Myocyte (in vitro differentiated cells): Measurements from ENCODE around the gene TBCC. TPM values are rescaled to one million over a fixed set of nuclear protein-coding genes. Genes with fewer than 3 reads are reported as not detected.
A peak's percentile ranks its signal among the peaks of the same experiment; 100 is the strongest.

ENCODE experiments used
- DNase-seq: peaks from one replicate; pipeline ENCODE4 v3.0.0-alpha.2; 2012; ENCODE audit warnings: low read depth
- total RNA-seq: library from RNA; depleted of rRNA; stranded (reverse); fragments of >200 nt; gene quantifications from 2 replicates; pipeline ENCODE4 v1.2.3, GENCODE V29; 2014

Gene TBCC
- total RNA-seq, 1 donor from 2014 or later: 45.2 TPM

GRCh38 chr6:42771741-42772100 lies 25.8 kb upstream of the TBCC start:
- no peak for DNase-seq

DNA sequence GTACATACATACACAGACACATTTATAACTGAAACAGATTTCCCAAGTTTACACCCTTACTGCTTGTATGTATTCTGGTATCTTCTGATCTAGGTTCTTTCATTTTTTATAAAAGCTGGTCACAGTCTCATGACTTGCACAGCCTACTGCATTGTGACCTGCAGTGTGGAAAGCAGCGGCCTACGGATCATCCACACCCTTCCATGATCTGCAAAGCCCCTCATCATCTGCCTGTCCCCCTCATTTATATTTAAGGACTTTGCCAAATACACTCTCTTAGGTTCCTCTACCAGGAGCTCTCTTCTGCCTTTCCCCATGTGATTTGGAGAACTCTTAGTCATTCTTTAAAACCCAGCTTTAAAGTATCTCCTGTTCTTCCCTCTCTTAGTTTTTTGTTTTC lies 23.9 kb upstream of the TBCC start:
- DNase-seq: no peak

- DNase-seq: no peak
Observed at GRCh38 chr6:42769051-42769450, 23.1 kb upstream of the TBCC start.

DNA sequence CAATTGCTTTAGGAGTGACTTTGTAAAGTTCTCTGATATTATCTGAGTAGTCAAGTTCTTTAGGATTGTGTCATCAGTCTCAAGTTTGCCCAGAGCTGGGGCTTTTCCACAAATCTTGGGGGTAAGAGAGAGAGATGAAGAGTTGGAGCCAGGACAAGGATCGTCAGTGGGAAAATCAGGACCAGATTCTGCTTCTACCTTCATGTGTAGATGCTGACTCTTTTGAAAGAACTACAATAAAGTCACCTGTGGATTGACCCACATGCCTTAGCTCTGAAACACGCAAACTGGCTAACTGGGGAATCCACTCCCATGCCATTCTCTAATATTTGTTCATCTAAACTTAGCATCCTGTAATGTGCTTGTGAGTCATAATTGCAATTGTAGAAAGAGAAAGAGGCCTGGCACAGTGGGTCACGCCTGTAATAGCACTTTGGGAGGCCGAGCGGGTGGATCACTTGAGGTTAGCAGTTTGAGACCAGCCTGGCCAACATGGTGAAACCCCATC lies 20.3 kb upstream of the TBCC start:
- DNase-seq: peak; percentile 90

GRCh38 chr6:42764911-42765648 lies 19.2 kb upstream of the TBCC start:
- DNase-seq: no peak

GRCh38 chr6:42762950-42763349 lies 17.0 kb upstream of the TBCC start:
- no peak for DNase-seq

- DNase-seq: no peak
Observed at GRCh38 chr6:42762426-42762859, 16.5 kb upstream of the TBCC start.

DNA sequence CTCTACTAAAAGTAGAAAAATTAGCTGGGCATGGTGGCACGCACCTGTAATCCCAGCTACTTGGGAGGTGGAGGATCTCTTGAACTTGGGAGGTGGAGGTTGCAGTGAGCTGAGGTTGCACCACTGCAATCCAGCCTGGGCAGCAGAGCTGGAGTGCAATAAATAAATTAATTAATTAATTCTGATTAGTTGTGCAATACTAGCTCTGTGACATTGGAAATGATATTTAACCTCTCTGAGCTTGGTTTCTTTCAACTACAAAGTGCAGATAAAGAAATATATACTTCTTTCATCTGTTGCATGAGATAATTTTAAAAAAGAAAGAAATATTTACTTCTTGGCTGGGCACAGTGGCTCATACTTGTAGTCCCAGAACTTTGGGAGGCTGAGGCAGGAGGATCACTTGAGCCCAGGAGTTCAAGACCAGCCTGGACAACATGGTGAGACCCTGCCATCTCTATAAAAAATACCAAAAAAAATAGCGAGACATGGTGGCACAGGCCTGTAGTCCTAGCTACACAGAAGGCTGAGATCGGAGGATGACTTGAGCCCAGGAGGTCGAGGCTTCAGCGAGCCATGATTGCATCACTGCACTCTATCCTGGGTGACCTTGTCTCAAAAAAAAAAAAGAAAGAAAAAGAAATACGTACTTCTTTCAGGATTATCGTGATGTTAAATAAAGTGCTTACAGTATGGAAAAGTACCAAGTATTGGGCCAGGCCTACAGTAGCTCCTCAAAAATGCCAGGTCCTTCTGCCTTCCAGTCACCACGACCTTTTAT lies 15.6 kb upstream of the TBCC start:
- DNase-seq: no peak

- DNase-seq: no peak
Observed at GRCh38 chr6:42758756-42759430, 13.0 kb upstream of the TBCC start.

- no peak for DNase-seq
Observed at GRCh38 chr6:42756722-42757121, 10.8 kb upstream of the TBCC start.

DNA sequence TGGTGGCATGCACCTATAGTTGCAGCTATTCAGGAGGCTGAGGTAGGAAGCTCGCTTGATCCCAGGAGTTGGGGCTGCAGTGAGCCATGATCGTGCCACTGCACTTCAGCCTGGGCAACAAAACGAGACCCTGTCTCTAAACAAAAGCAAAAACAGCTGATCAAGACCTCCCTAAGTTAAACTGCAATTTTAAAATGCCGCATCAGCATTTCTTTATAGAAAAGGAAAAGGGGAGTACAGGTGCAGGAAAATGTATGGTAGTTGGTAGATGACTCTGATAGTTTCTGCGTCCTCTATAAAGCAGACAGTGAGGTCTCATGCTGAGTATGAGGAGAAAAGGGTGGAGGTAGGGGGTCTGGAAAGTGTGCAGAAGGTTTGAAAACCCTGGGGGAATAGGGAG lies 8.9 kb upstream of the TBCC start:
- DNase-seq: no peak

DNA sequence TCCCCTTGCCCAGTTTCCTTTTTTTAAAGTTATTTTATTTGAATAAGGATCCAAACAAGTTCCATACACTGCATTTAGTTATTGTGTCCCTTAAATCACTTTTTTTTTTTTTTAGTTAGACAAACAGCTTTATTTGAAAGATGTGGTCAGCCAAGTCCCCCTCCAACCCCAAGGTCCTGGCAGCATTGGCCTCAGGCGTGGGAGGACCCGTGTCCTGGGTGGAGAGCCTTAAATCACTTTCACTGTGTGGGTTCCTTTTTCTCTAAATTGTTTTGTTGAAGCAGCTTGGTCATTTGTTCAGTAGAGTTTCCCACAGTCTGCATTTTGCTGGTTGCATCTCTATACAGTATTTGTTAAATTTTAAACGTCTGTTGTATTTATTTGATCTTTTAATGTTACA lies 5.2 kb upstream of the TBCC start:
- DNase-seq: no peak

DNA sequence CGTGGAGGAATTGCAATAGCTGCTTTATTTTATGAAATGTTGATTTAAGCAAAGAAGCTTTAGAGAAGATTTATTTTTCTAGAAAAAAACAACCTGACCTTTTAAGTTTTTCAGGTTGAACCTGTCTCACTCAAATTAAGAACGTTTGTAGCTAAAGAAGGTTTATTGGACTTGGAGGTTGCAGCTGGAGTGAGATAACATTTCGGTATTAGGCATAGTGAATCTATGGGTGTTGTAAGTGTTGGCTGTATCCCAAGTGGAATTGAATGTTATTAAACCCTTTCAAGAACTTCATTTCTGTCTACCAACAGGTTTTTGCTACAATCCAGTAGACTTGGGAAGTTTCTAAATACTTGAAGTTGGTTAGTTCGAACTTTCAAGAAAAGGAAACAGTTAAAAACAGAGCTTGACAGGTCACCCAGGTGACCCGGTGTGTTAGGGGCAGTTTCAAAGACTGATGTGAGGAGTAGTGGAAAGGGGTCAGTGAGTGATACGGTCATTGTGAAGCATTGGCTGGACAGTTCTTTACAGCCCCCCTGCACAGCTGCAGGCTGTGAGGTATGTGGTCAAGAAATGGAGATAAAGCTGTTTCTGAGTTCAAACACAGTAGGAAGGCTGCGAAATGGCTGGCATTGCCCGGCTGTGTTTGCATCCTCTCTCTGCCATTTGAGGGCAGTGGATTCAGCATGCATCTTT lies 2.4 kb upstream of the TBCC start:
- no peak for DNase-seq

- peak; percentile 82 for DNase-seq
Observed at GRCh38 chr6:42746463-42747391, 824 bp upstream of the TBCC start.

- DNase-seq: peak; percentile 96
Observed at GRCh38 chr6:42745083-42745639, 742 bp downstream of the TBCC start.

- DNase-seq: no peak
Observed at GRCh38 chr6:42744351-42744893, 1.5 kb downstream of the TBCC start.

GRCh38 chr6:42742116-42742894 lies 3.6 kb downstream of the TBCC start:
- peak; percentile 53 for DNase-seq

GRCh38 chr6:42740725-42741124 lies 5.2 kb downstream of the TBCC start:
- no peak for DNase-seq

- DNase-seq: peak; percentile 59
Observed at GRCh38 chr6:42735976-42736375, 9.9 kb downstream of the TBCC start.
